OCI-LY1 (cell line): ENCODE data around the gene ARCN1.
"Not testable (repeated sequence)": the region's sequence is repeated elsewhere in the genome, so short reads cannot be mapped to it uniquely, and the experiment has no call there.

Source experiments
- H2AFZ ChIP-seq: fragments of 200-600 bp; sonication (generic), shearing (Covaris generic); 2 replicates; pipeline ENCODE4 v1.6.0; 2014; ENCODE audit warnings: antibody characterized with exemption, mild to moderate bottlenecking, low read length
- H3F3A ChIP-seq: fragments of 200-600 bp; sonication (generic), shearing (Covaris generic); 2 replicates; pipeline ENCODE4 v1.6.0; 2014; ENCODE audit warnings: mild to moderate bottlenecking, antibody characterized with exemption, low read length, moderate library complexity; ENCODE audit not compliant: insufficient read depth
- H3K27ac ChIP-seq: fragments of 200-600 bp; sonication (generic); 2 replicates; pipeline ENCODE4 v1.5.1; 2014; ENCODE audit warnings: low read length, mixed run types, mild to moderate bottlenecking, low read depth; ENCODE audit not compliant: poor library complexity, severe bottlenecking
- H3K27me3 ChIP-seq: fragments of 200-600 bp; sonication (generic); 2 replicates; pipeline ENCODE4 v1.6.0; 2014; ENCODE audit warnings: antibody characterized with exemption, mild to moderate bottlenecking, low read length, moderate library complexity; ENCODE audit not compliant: insufficient read depth
- H3K36me3 ChIP-seq: fragments of 200-600 bp; sonication (generic); 2 replicates; pipeline ENCODE4 v1.6.1; 2014; ENCODE audit warnings: mild to moderate bottlenecking, antibody characterized with exemption, low read length, moderate library complexity, mixed read lengths; ENCODE audit not compliant: insufficient read depth
- H3K4me1 ChIP-seq: fragments of 200-600 bp; sonication (generic); 2 replicates; pipeline ENCODE4 v1.5.1; 2014; ENCODE audit warnings: mild to moderate bottlenecking, low read length, moderate library complexity; ENCODE audit not compliant: insufficient read depth, severe bottlenecking
- H3K4me2 ChIP-seq: fragments of 200-600 bp; sonication (generic), shearing (Covaris generic); 2 replicates; pipeline ENCODE4 v1.6.1; 2014; ENCODE audit warnings: low read length
- H3K4me3 ChIP-seq: fragments of 200-600 bp; sonication (generic); 2 replicates; pipeline ENCODE4 v1.5.1; 2014; ENCODE audit warnings: low read length, low read depth, mild to moderate bottlenecking, mixed read lengths; ENCODE audit not compliant: poor library complexity, severe bottlenecking
- H3K79me2 ChIP-seq: fragments of 200-600 bp; shearing (Covaris generic); 2 replicates; pipeline ENCODE4 v1.6.1; 2016; ENCODE audit warnings: mixed run types, low read length, mixed read lengths; ENCODE audit not compliant: insufficient read depth
- H3K9ac ChIP-seq: fragments of 200-600 bp; sonication (generic), shearing (Covaris generic); 2 replicates; pipeline ENCODE4 v1.6.1; 2014; ENCODE audit warnings: mild to moderate bottlenecking, low read length, mixed read lengths
- H3K9me2 ChIP-seq: fragments of 200-600 bp; sonication (generic), shearing (Covaris generic); 2 replicates; pipeline ENCODE4 v1.6.1; 2014; ENCODE audit warnings: low read depth, mild to moderate bottlenecking, low read length, mixed read lengths
- H3K9me3 ChIP-seq: fragments of 200-600 bp; shearing (Covaris generic); 2 replicates; pipeline ENCODE4 v1.6.1; 2014; ENCODE audit warnings: low read length, mixed read lengths
- H4K20me1 ChIP-seq: fragments of 200-600 bp; sonication (generic), shearing (Covaris generic); 2 replicates; pipeline ENCODE4 v1.6.0; 2016; ENCODE audit warnings: mild to moderate bottlenecking, low read length; ENCODE audit not compliant: insufficient read depth
- EZH2 ChIP-seq: fragments of 200-600 bp; sonication (generic), shearing (Covaris generic); IDR thresholded peaks from 2 replicates; pipeline ENCODE4 v1.8.0; 2017; ENCODE audit warnings: borderline replicate concordance, mixed run types, mild to moderate bottlenecking, antibody characterized with exemption, low read length, moderate library complexity, mixed read lengths
- TF ChIP-seq, protein P1 (sequence below): fragments of 200-600 bp; sonication (generic), shearing (Covaris generic); IDR thresholded peaks from 2 replicates; pipeline ENCODE4 v1.5.1; 2017; ENCODE audit warnings: mild to moderate bottlenecking, antibody characterized with exemption, low read length, moderate library complexity, mixed read lengths

ARCN1 gene

DNA sequence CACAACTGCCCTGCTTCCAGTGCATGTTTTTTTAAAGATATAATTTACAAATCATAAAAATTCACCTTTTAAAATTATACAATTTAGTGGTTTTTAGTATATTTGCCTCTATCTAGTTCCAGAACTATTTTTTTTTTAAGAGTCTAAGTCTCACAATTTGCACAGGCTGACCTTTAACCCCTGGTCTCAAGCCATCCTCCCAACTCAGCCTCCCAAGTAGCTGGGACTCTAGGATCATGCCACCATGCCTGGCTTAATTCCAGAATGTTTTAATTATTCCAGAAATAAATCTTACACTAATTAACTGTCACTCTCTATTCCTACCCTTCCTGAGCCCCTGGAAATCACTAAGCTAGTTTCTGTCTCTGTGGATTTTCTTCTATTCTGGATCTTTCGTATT, 1.4 kb upstream of the ARCN1 start:
- no peaks in the 10 kb centered on the region for H3K27me3 ChIP-seq
- H3K27ac ChIP-seq: no peak overlapping the region
- no peak for TF ChIP-seq EZH2
- TF ChIP-seq, protein P1, sequence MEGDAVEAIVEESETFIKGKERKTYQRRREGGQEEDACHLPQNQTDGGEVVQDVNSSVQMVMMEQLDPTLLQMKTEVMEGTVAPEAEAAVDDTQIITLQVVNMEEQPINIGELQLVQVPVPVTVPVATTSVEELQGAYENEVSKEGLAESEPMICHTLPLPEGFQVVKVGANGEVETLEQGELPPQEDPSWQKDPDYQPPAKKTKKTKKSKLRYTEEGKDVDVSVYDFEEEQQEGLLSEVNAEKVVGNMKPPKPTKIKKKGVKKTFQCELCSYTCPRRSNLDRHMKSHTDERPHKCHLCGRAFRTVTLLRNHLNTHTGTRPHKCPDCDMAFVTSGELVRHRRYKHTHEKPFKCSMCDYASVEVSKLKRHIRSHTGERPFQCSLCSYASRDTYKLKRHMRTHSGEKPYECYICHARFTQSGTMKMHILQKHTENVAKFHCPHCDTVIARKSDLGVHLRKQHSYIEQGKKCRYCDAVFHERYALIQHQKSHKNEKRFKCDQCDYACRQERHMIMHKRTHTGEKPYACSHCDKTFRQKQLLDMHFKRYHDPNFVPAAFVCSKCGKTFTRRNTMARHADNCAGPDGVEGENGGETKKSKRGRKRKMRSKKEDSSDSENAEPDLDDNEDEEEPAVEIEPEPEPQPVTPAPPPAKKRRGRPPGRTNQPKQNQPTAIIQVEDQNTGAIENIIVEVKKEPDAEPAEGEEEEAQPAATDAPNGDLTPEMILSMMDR: no peak
- H3K4me3 ChIP-seq: no peak overlapping the region
- peaks cover 26% of the 10 kb centered on the region for H3K4me1 ChIP-seq
- H3K36me3 ChIP-seq: peaks cover 6% of the 10 kb centered on the region; the same call in 1 of the 2 replicates
- H3K9me2 ChIP-seq: no peaks in the 10 kb centered on the region
- no peak overlapping the region for H2AFZ ChIP-seq
- H3K9ac ChIP-seq: no peak overlapping the region
- H3K79me2 ChIP-seq: peaks cover 36% of the 10 kb centered on the region
- no peaks in the 10 kb centered on the region for H4K20me1 ChIP-seq
- no peaks in the 10 kb centered on the region for H3K9me3 ChIP-seq
- H3F3A ChIP-seq: no peaks in the 10 kb centered on the region
- no peak overlapping the region for H3K4me2 ChIP-seq

DNA sequence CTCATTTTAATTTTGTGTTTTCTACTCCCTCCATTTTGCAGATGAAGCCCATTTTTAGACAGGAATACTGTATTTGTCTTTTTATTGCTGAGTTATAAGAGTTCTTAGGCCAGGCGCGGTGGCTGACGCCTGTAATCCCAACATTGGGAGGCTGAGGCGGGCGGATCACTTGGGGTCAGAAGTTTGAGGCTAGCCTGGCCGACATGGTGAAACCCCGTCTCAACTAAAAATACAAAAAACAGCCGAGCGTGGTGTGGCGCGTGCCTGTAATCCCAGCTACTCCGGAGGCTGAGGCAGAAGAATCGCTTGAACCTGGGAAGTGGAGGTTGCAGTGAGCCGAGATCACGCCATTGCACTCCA, 528 bp upstream of the ARCN1 start:
- Histone ChIP-seq H3K4me2 (peak overlapping the region; percentile 75), H3K27ac (peak overlapping the region; percentile 21), H2AFZ (peak overlapping the region; percentile 96), H3K9ac (peak overlapping the region; percentile 37), H3K4me1 (peaks cover 26% of the 10 kb centered on the region), H3K79me2 (peaks cover 44% of the 10 kb centered on the region), H3K4me3 (peak overlapping the region; percentile 95)
- not testable (repeated sequence) for H3K36me3 ChIP-seq, H3K9me3 ChIP-seq, H4K20me1 ChIP-seq, H3K9me2 ChIP-seq, H3F3A ChIP-seq, H3K27me3 ChIP-seq

DNA sequence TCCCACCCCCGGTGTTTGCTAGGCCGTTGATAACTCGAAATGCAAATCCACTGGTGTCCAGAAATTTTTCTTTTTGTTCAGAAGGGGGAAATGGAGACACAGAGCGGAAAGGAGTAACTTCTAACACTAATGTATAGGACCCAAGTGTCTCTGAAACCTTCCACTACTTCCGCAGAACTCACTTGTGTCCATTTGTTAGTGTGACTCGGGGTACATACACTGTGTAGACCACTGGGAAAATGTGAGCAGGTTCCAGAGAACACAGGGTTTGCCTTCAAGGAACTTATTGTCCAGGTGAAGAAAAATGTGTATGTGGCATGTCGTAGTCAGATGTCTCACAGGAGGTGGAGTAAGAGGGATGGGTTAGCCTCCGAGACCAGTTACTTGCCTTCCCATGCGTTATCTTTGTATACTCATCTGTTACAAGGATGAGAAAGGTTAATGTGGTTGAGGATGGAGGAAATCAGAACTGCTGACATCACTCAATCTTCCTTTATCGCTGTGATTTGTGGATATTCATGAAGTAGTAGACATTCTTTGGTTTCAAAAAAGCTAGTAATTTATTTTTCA, 857 bp downstream of the ARCN1 start:
- no peaks in the 10 kb centered on the region for H4K20me1 ChIP-seq
- no peaks in the 10 kb centered on the region for H3K9me3 ChIP-seq
- H3K27me3 ChIP-seq: no peaks in the 10 kb centered on the region
- peak overlapping the region; percentile 95 for H3K4me3 ChIP-seq
- H3K4me1 ChIP-seq: peaks cover 26% of the 10 kb centered on the region
- H3K9ac ChIP-seq: peak overlapping the region; percentile 95
- TF ChIP-seq, protein P1: no peak
- TF ChIP-seq EZH2: no peak
- peak overlapping the region; percentile 55 for H3K27ac ChIP-seq
- no peaks in the 10 kb centered on the region for H3F3A ChIP-seq
- H3K4me2 ChIP-seq: peak overlapping the region; percentile 87
- H3K79me2 ChIP-seq: peaks cover 58% of the 10 kb centered on the region
- peaks cover 6% of the 10 kb centered on the region; the same call in 1 of the 2 replicates for H3K36me3 ChIP-seq
- H2AFZ ChIP-seq: no peak overlapping the region
- no peaks in the 10 kb centered on the region for H3K9me2 ChIP-seq

GRCh38 chr11:118574636-118575035, 2.4 kb downstream of the ARCN1 start:
- no peak overlapping the region for H2AFZ ChIP-seq
- H3K27me3 ChIP-seq: no peaks in the 10 kb centered on the region
- peak overlapping the region; percentile 87; the same call in 1 of the 2 replicates for H3K4me2 ChIP-seq
- peaks cover 70% of the 10 kb centered on the region for H3K79me2 ChIP-seq
- no peak for TF ChIP-seq EZH2
- TF ChIP-seq, protein P1: no peak
- no peaks in the 10 kb centered on the region for H3K9me3 ChIP-seq
- no peak overlapping the region for H3K27ac ChIP-seq
- H3K9ac ChIP-seq: no peak overlapping the region
- no peaks in the 10 kb centered on the region for H4K20me1 ChIP-seq
- H3K4me1 ChIP-seq: peaks cover 26% of the 10 kb centered on the region
- no peaks in the 10 kb centered on the region for H3K9me2 ChIP-seq
- H3K36me3 ChIP-seq: peaks cover 6% of the 10 kb centered on the region; the same call in 1 of the 2 replicates
- H3K4me3 ChIP-seq: no peak overlapping the region
- H3F3A ChIP-seq: no peaks in the 10 kb centered on the region

DNA sequence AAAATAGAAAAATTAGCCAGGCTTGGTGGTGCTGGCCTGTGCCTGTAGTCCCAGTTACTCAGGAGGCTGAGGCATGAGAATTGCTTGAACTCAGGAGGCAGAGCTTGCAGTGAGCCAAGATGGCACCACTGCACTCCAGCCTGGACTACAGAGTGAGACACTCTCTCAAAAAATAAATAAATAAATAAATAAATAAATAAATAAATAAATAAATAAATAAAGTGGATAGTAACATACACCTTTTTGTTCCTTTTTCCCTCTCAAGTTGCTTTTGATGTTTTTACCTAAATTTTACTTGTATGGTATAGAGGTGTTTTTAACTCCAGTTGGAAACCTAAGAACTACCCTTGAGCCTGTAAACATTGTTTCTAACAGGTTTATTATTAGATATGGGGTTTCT, 5.8 kb downstream of the ARCN1 start:
- Histone ChIP-seq H3K36me3 (peaks cover 18% of the 10 kb centered on the region), H3K4me1 (peaks cover 21% of the 10 kb centered on the region), H3K79me2 (peaks cover 67% of the 10 kb centered on the region)
- not testable (repeated sequence) for H3K9ac ChIP-seq, H4K20me1 ChIP-seq, H3F3A ChIP-seq, H3K4me2 ChIP-seq, H3K27ac ChIP-seq, H3K9me2 ChIP-seq, H3K4me3 ChIP-seq, H3K9me3 ChIP-seq, H3K27me3 ChIP-seq, H2AFZ ChIP-seq
